HepG2 (cell line): Measurements from ENCODE around the gene INHBB. TPM values are rescaled to one million over a fixed set of nuclear protein-coding genes. Genes with fewer than 3 reads are reported as not detected.
A peak's percentile ranks its signal among the peaks of the same experiment; 100 is the strongest.

Experiments used
- BRD4 ChIP-seq: sonication (generic); formaldehyde crosslinking; IDR thresholded peaks from 2 replicates; pipeline ENCODE4 v1.4.0; 2020; ENCODE audit warnings: missing genetic modification reagents
- CBX5 ChIP-seq: sonication (generic); formaldehyde crosslinking; IDR thresholded peaks from 2 replicates; pipeline ENCODE4 v1.4.0; 2020; ENCODE audit warnings: missing genetic modification reagents, borderline replicate concordance
- FOSL2 ChIP-seq: sonication (generic); formaldehyde crosslinking; IDR thresholded peaks from 2 replicates; pipeline ENCODE4 v1.4.0; 2020; ENCODE audit warnings: missing genetic modification reagents
- GATAD2A ChIP-seq: IDR thresholded peaks from 2 replicates; pipeline ENCODE4 v1.6.1; 2016
- KLF16 ChIP-seq, 2 experiments: sonication (generic) in 1 of 2; formaldehyde crosslinking in 1 of 2; IDR thresholded peaks; 2 replicates each; pipeline versions ENCODE4 v1.6.1 to v1.8.0; 2016 to 2023; ENCODE audit warnings: missing genetic modification reagents in 2 of 2, missing compliant biosample characterization in 1 of 2
- MBNL3 ChIP-seq: fragments of 250-450 bp; sonication (Bioruptor Pico); conservative IDR thresholded peaks from 2 replicates; pipeline ENCODE4 v1.8.0; 2022; ENCODE audit warnings: mild to moderate bottlenecking, inconsistent platforms
- PAX8 ChIP-seq: sonication (generic); formaldehyde crosslinking; IDR thresholded peaks from 2 replicates; pipeline ENCODE4 v1.8.0; 2022; ENCODE audit warnings: mild to moderate bottlenecking, missing genetic modification reagents, borderline replicate concordance
- SOX13 ChIP-seq, 3 experiments: fragments of 450-650 bp in 1 of 3; sonication (generic) in 1 of 3; formaldehyde crosslinking in 1 of 3; IDR thresholded peaks in 2 of 3; conservative IDR thresholded peaks in 1 of 3; 2 replicates each; pipeline versions ENCODE4 v1.5.0 to v1.6.1; 2016 to 2020; ENCODE audit warnings: antibody characterized with exemption in 1 of 3, mild to moderate bottlenecking in 1 of 3, missing compliant biosample characterization in 1 of 3, missing genetic modification reagents in 1 of 3, moderate library complexity in 1 of 3
- SRF ChIP-seq: IDR thresholded peaks from 2 replicates; pipeline ENCODE4 v1.6.1; 2011; ENCODE audit warnings: mild to moderate bottlenecking, low read depth, low read length, moderate library complexity
- ZKSCAN1 ChIP-seq: fragments of 150-350 bp; IDR thresholded peaks from 2 replicates; pipeline ENCODE4 v1.6.1; 2014; ENCODE audit warnings: low read length
- ZNF12 ChIP-seq: sonication (generic); formaldehyde crosslinking; IDR thresholded peaks from 2 replicates; pipeline ENCODE4 v1.5.0; 2020; ENCODE audit warnings: missing genetic modification reagents
- ZNF124 ChIP-seq: sonication (generic); formaldehyde crosslinking; IDR thresholded peaks from 2 replicates; pipeline ENCODE4 v1.4.0; 2020; ENCODE audit warnings: missing genetic modification reagents
- polyA plus RNA-seq, 8 experiments: library from polyadenylated mRNA; depleted of rRNA in 3 of 8; stranded (reverse) in 7 of 8; unstranded in 1 of 8; fragments of >200 nt; fragmentation: Illumina TruSeq in 4 of 8; extraction: Trizol in 4 of 8; gene quantifications; 2 replicates each; pipeline versions ENCODE4 v1.2.1 to v1.2.3, GENCODE V29; 2011 to 2016; ENCODE audit warnings: low read depth in 4 of 8, missing spikeins in 1 of 8, mixed read lengths in 1 of 8; ENCODE audit not compliant: insufficient read depth in 1 of 8
- total RNA-seq, 5 experiments: library from RNA; depleted of rRNA; stranded (reverse); fragments of >200 nt; fragmentation: Illumina TruSeq; extraction: Trizol; gene quantifications; 2 replicates each; pipeline ENCODE4 v1.2.3, GENCODE V29; 2016; ENCODE audit warnings: low read depth in 1 of 5
- TF ChIP-seq, protein P1 (sequence below), 2 experiments: sonication (generic) in 1 of 2; formaldehyde crosslinking in 1 of 2; IDR thresholded peaks; 2 replicates each; pipeline versions ENCODE4 v1.4.0 to v1.6.1; 2016 to 2020; ENCODE audit warnings: borderline replicate concordance in 1 of 2, low read depth in 1 of 2, mild to moderate bottlenecking in 1 of 2, missing genetic modification reagents in 1 of 2
- TF ChIP-seq, protein P2 (sequence below): sonication (generic); formaldehyde crosslinking; IDR thresholded peaks from 2 replicates; pipeline ENCODE4 v1.5.0; 2020; ENCODE audit warnings: missing genetic modification reagents, mild to moderate bottlenecking, borderline replicate concordance
- TF ChIP-seq, protein P3 (sequence below): IDR thresholded peaks from 2 replicates; pipeline ENCODE4 v1.6.1; 2016
- TF ChIP-seq, protein P4 (sequence below): IDR thresholded peaks from 2 replicates; pipeline ENCODE4 v1.6.1; 2016; ENCODE audit warnings: missing compliant biosample characterization, missing genetic modification reagents, borderline replicate concordance
- TF ChIP-seq, protein P5 (sequence below): sonication (generic); formaldehyde crosslinking; IDR thresholded peaks from 2 replicates; pipeline ENCODE4 v1.8.1; 2022; ENCODE audit warnings: mild to moderate bottlenecking, missing genetic modification reagents
- TF ChIP-seq, protein P6 (sequence below): sonication (generic); formaldehyde crosslinking; IDR thresholded peaks from 2 replicates; pipeline ENCODE4 v1.5.0; 2020; ENCODE audit warnings: mild to moderate bottlenecking, missing genetic modification reagents, moderate library complexity

Gene INHBB
- total and polyA plus RNA-seq, 2 of the 13 experiments (the other 11 are each of a cell fraction or from before 2014, with no cell fraction given) = 0.20 to 1.7 TPM

DNA sequence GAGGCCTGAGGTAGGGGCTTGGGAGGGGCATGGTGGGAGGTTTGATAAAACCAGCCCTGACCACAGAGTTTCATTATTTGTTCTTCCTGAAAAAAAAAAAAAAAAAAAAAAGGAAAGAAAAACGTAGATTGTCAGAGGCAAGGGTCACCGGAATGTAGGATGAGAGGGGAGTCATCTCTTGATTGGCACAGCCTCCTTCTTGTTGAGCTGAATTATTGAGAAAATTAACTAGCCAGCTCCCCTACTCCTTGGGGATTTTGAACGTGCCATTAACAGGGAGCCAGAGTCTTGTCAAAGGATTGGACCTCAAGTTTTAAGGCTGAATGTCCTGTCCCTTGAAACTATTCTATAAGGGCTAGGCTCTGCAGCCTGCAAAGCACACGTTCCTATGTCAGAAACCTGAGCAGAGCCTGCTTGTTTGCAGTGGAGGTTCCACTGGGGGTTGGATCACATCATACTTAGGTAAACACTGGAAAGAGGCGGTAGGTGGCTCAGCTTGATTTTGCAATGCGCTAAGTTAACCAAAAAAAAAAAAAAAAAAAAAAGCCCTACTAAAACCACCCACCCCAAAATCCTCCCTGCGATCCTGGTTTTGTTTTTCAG, 2.3 kb downstream of the INHBB start (continued):
- no peak for TF ChIP-seq ZNF124
- TF ChIP-seq CBX5 (CRISPR knock-in tag) = 0 out of 2 replicates have a peak, but pooled peaks have one; percentile 29
- TF ChIP-seq, protein P1, sequence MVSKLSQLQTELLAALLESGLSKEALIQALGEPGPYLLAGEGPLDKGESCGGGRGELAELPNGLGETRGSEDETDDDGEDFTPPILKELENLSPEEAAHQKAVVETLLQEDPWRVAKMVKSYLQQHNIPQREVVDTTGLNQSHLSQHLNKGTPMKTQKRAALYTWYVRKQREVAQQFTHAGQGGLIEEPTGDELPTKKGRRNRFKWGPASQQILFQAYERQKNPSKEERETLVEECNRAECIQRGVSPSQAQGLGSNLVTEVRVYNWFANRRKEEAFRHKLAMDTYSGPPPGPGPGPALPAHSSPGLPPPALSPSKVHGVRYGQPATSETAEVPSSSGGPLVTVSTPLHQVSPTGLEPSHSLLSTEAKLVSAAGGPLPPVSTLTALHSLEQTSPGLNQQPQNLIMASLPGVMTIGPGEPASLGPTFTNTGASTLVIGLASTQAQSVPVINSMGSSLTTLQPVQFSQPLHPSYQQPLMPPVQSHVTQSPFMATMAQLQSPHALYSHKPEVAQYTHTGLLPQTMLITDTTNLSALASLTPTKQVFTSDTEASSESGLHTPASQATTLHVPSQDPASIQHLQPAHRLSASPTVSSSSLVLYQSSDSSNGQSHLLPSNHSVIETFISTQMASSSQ (IDR thresholded peaks at IDR 0.05; ENCODE audit: low read depth) = no peak
- TF ChIP-seq, protein P1 (CRISPR knock-in tag; IDR thresholded peaks at IDR 0.05; ENCODE audit: borderline replicate concordance) = no peak
- TF ChIP-seq, protein P2, sequence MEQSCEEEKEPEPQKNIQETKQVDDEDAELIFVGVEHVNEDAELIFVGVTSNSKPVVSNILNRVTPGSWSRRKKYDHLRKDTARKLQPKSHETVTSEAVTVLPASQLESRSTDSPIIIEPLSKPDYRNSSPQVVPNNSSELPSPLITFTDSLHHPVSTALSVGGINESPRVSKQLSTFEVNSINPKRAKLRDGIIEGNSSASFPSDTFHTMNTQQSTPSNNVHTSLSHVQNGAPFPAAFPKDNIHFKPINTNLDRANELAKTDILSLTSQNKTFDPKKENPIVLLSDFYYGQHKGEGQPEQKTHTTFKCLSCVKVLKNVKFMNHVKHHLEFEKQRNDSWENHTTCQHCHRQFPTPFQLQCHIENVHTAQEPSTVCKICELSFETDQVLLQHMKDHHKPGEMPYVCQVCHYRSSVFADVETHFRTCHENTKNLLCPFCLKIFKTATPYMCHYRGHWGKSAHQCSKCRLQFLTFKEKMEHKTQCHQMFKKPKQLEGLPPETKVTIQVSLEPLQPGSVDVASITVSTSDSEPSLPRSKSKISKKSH = no peak
- TF ChIP-seq, protein P3, sequence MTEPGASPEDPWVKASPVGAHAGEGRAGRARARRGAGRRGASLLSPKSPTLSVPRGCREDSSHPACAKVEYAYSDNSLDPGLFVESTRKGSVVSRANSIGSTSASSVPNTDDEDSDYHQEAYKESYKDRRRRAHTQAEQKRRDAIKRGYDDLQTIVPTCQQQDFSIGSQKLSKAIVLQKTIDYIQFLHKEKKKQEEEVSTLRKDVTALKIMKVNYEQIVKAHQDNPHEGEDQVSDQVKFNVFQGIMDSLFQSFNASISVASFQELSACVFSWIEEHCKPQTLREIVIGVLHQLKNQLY (CRISPR knock-in tag) = no peak
- TF ChIP-seq, protein P4, sequence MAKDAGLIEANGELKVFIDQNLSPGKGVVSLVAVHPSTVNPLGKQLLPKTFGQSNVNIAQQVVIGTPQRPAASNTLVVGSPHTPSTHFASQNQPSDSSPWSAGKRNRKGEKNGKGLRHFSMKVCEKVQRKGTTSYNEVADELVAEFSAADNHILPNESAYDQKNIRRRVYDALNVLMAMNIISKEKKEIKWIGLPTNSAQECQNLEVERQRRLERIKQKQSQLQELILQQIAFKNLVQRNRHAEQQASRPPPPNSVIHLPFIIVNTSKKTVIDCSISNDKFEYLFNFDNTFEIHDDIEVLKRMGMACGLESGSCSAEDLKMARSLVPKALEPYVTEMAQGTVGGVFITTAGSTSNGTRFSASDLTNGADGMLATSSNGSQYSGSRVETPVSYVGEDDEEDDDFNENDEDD (CRISPR knock-in tag) = no peak
- TF ChIP-seq KLF16 (CRISPR knock-in tag; IDR thresholded peaks at IDR 0.05) = no peak
- peak; percentile 58; the same call in 1 of the 2 replicates for TF ChIP-seq FOSL2 (CRISPR knock-in tag)
- no peak for TF ChIP-seq SRF
- TF ChIP-seq BRD4 (CRISPR knock-in tag) = no peak
- TF ChIP-seq, protein P5, sequence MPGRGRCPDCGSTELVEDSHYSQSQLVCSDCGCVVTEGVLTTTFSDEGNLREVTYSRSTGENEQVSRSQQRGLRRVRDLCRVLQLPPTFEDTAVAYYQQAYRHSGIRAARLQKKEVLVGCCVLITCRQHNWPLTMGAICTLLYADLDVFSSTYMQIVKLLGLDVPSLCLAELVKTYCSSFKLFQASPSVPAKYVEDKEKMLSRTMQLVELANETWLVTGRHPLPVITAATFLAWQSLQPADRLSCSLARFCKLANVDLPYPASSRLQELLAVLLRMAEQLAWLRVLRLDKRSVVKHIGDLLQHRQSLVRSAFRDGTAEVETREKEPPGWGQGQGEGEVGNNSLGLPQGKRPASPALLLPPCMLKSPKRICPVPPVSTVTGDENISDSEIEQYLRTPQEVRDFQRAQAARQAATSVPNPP (CRISPR knock-in tag) = no peak
- TF ChIP-seq SOX13 (IDR thresholded peaks at IDR 0.05) = 0 out of 2 replicates have a peak, but pooled peaks have one; percentile 15
- TF ChIP-seq SOX13 (CRISPR knock-in tag; conservative IDR thresholded peaks at IDR 0.05 in 1 of 2, IDR thresholded peaks at IDR 0.05 in 1 of 2) = peak in 1 of 2 experiments; percentile 9; a peak in 1 of 4 replicates
- TF ChIP-seq ZKSCAN1 = 0 out of 2 replicates have a peak, but pooled peaks have one; percentile 61
- TF ChIP-seq, protein P6, sequence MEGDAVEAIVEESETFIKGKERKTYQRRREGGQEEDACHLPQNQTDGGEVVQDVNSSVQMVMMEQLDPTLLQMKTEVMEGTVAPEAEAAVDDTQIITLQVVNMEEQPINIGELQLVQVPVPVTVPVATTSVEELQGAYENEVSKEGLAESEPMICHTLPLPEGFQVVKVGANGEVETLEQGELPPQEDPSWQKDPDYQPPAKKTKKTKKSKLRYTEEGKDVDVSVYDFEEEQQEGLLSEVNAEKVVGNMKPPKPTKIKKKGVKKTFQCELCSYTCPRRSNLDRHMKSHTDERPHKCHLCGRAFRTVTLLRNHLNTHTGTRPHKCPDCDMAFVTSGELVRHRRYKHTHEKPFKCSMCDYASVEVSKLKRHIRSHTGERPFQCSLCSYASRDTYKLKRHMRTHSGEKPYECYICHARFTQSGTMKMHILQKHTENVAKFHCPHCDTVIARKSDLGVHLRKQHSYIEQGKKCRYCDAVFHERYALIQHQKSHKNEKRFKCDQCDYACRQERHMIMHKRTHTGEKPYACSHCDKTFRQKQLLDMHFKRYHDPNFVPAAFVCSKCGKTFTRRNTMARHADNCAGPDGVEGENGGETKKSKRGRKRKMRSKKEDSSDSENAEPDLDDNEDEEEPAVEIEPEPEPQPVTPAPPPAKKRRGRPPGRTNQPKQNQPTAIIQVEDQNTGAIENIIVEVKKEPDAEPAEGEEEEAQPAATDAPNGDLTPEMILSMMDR (CRISPR knock-in tag) = peak; percentile 13; the same call in 1 of the 2 replicates
- no peak for TF ChIP-seq MBNL3
- TF ChIP-seq GATAD2A (CRISPR knock-in tag) = peak; percentile 57; the same call in 1 of the 2 replicates
- no peak for TF ChIP-seq ZNF12 (CRISPR knock-in tag)
- no peak for TF ChIP-seq PAX8 (CRISPR knock-in tag)
